Astrocyte (in vitro differentiated cells and primary cell): ENCODE data around the gene DNALI1. TPM values are rescaled to one million over a fixed set of nuclear protein-coding genes. Genes with fewer than 3 reads are reported as not detected.

Source experiments
- DNase-seq: peaks from one replicate; pipeline ENCODE4 v3.0.0-alpha.2; 2010; ENCODE audit warnings: low read depth
- FAIRE-seq: peaks from 2 replicates; lab custom pipeline; 2011; peaks lifted over from hg19 to GRCh38; lab: Jason Lieb, UNC
- H2AFZ ChIP-seq: 2 replicates; pipeline ENCODE4 v1.6.0; 2012; ENCODE audit warnings: low read depth, low read length, inconsistent platforms
- H3K27ac ChIP-seq: 2 replicates; pipeline ENCODE4 v1.5.1; 2011; ENCODE audit warnings: low read depth, low read length, inconsistent platforms
- H3K27me3 ChIP-seq: 2 replicates; pipeline ENCODE4 v1.6.0; 2011; ENCODE audit warnings: low read length, inconsistent platforms; ENCODE audit not compliant: insufficient read depth
- H3K36me3 ChIP-seq: 2 replicates; pipeline ENCODE4 v1.5.1; 2011; ENCODE audit warnings: low read length, inconsistent platforms; ENCODE audit not compliant: insufficient read depth
- H3K4me1 ChIP-seq: 2 replicates; pipeline ENCODE4 v1.5.1; 2011; ENCODE audit warnings: low read length, inconsistent platforms; ENCODE audit not compliant: insufficient read depth
- H3K4me2 ChIP-seq: 2 replicates; pipeline ENCODE4 v1.6.0; 2012; ENCODE audit warnings: low read length, inconsistent platforms
- H3K4me3 ChIP-seq: 2 replicates; pipeline ENCODE4 v1.5.1; 2011; ENCODE audit warnings: low read depth, mild to moderate bottlenecking, low read length, inconsistent platforms; ENCODE audit not compliant: insufficient read depth
- H3K79me2 ChIP-seq: 2 replicates; pipeline ENCODE4 v1.6.0; 2012; ENCODE audit warnings: mild to moderate bottlenecking, low read length, inconsistent platforms; ENCODE audit not compliant: insufficient read depth
- H3K9ac ChIP-seq: 2 replicates; pipeline ENCODE4 v1.6.0; 2012; ENCODE audit warnings: mild to moderate bottlenecking, low read length, inconsistent platforms
- H3K9me3 ChIP-seq: 2 replicates; pipeline ENCODE4 v1.5.1; 2012; ENCODE audit warnings: low read depth, mild to moderate bottlenecking, low read length, inconsistent platforms; ENCODE audit not compliant: insufficient read depth
- H4K20me1 ChIP-seq: 2 replicates; pipeline ENCODE4 v1.6.0; 2012; ENCODE audit warnings: low read length, inconsistent platforms; ENCODE audit not compliant: insufficient read depth
- H3K27ac Mint-ChIP-seq: one replicate; pipeline ENCODE4 v1.8.0; 2021; ENCODE audit warnings: mild to moderate bottlenecking, mixed read lengths; ENCODE audit not compliant: unreplicated experiment
- H3K27me3 Mint-ChIP-seq: one replicate; pipeline ENCODE4 v1.8.0; 2021; ENCODE audit warnings: low read depth, mixed read lengths; ENCODE audit not compliant: unreplicated experiment
- H3K36me3 Mint-ChIP-seq: one replicate; pipeline ENCODE4 v1.8.0; 2021; ENCODE audit warnings: low read depth, mixed read lengths; ENCODE audit not compliant: unreplicated experiment
- H3K4me1 Mint-ChIP-seq: one replicate; pipeline ENCODE4 v1.8.0; 2021; ENCODE audit warnings: low read depth, mixed read lengths; ENCODE audit not compliant: unreplicated experiment
- H3K4me3 Mint-ChIP-seq: one replicate; pipeline ENCODE4 v1.8.0; 2021; ENCODE audit warnings: mild to moderate bottlenecking, moderate library complexity, mixed read lengths; ENCODE audit not compliant: unreplicated experiment
- H3K9me3 Mint-ChIP-seq: one replicate; pipeline ENCODE4 v1.8.0; 2021; ENCODE audit warnings: mild to moderate bottlenecking, mixed read lengths; ENCODE audit not compliant: unreplicated experiment
- CTCF ChIP-seq: IDR thresholded peaks from 2 replicates; pipeline ENCODE4 v1.5.1; 2011; ENCODE audit warnings: low read depth, mild to moderate bottlenecking, inconsistent platforms, low read length, moderate library complexity; ENCODE audit not compliant: insufficient read depth
- EZH2 ChIP-seq: IDR thresholded peaks from 2 replicates; pipeline ENCODE4 v1.6.1; 2012; ENCODE audit warnings: mild to moderate bottlenecking, low read length, inconsistent platforms; ENCODE audit not compliant: insufficient read depth
- total RNA-seq: library from RNA; stranded (reverse); gene quantifications from 2 replicates; pipeline ENCODE4 v1.2.1, GENCODE V29; 2021

Gene DNALI1
- total RNA-seq, 1 donor from 2014 or later: 9.6 TPM

GRCh38 chr1:37602750-37603694 is 46.3 kb downstream of the DNALI1 start:
- H4K20me1 ChIP-seq: no peaks in the 10 kb centered on the region
- H3K9me3 Mint-ChIP-seq: no peaks in the 10 kb centered on the region
- DNase-seq (no peak), FAIRE-seq (no peak)
- no peak overlapping the region for H2AFZ ChIP-seq
- H3K27me3 Mint-ChIP-seq: peaks cover 53% of the 10 kb centered on the region
- H3K36me3 Mint-ChIP-seq: no peaks in the 10 kb centered on the region
- H3K4me3 ChIP-seq: no peak overlapping the region
- no peaks in the 10 kb centered on the region for H3K4me1 ChIP-seq
- H3K4me1 Mint-ChIP-seq: no peaks in the 10 kb centered on the region
- H3K27ac Mint-ChIP-seq: no peak overlapping the region
- no peak overlapping the region for H3K4me2 ChIP-seq
- no peaks in the 10 kb centered on the region for H3K36me3 ChIP-seq
- TF ChIP-seq EZH2 (no peak), CTCF (peak; percentile 73)
- no peaks in the 10 kb centered on the region for H3K79me2 ChIP-seq
- H3K9ac ChIP-seq: no peak overlapping the region
- no peak overlapping the region for H3K27ac ChIP-seq
- H3K9me3 ChIP-seq: no peaks in the 10 kb centered on the region
- no peak overlapping the region for H3K4me3 Mint-ChIP-seq
- peaks cover 34% of the 10 kb centered on the region for H3K27me3 ChIP-seq

GRCh38 chr1:37605061-37605650 is 48.4 kb downstream of the DNALI1 start:
- Mint-ChIP-seq H3K36me3 (no peaks in the 10 kb centered on the region), H3K9me3 (no peaks in the 10 kb centered on the region), H3K4me3 (no peak overlapping the region), H3K27me3 (peaks cover 39% of the 10 kb centered on the region), H3K27ac (no peak overlapping the region), H3K4me1 (no peaks in the 10 kb centered on the region)
- no peak overlapping the region for H3K4me3 ChIP-seq
- H3K9me3 ChIP-seq: no peaks in the 10 kb centered on the region
- H3K36me3 ChIP-seq: no peaks in the 10 kb centered on the region
- DNase-seq: no peak
- no peaks in the 10 kb centered on the region for H4K20me1 ChIP-seq
- H2AFZ ChIP-seq: no peak overlapping the region
- TF ChIP-seq EZH2 (no peak), CTCF (no peak)
- FAIRE-seq: no peak
- peaks cover 46% of the 10 kb centered on the region for H3K27me3 ChIP-seq
- H3K9ac ChIP-seq: no peak overlapping the region
- no peak overlapping the region for H3K4me2 ChIP-seq
- H3K27ac ChIP-seq: no peak overlapping the region
- no peaks in the 10 kb centered on the region for H3K79me2 ChIP-seq
- H3K4me1 ChIP-seq: no peaks in the 10 kb centered on the region
